GM23338 (cell line): ENCODE results near the gene HGS. TPM values are rescaled to one million over a fixed set of nuclear protein-coding genes. Genes with fewer than 3 reads are reported as not detected.
A peak's percentile ranks its signal among the peaks of the same experiment; 100 is the strongest.

Experiments
- ATAC-seq: fragments of 200-7000 bp; cut with Tn5 transposase; 3 replicates; pipeline ENCODE4 v1.9.1; 2020
- DNase-seq: peaks from one replicate; pipeline ENCODE4 v3.0.0-alpha.2; 2015; ENCODE audit warnings: low spot score
- H2AFZ ChIP-seq: fragments of 200-600 bp; sonication (generic); 2 replicates; pipeline ENCODE4 v1.8.0; 2016; ENCODE audit warnings: antibody characterized with exemption, mild to moderate bottlenecking, moderate library complexity
- H3F3A ChIP-seq: fragments of 200-600 bp; sonication (generic); replicated peaks from 2 replicates; pipeline ENCODE4 v1.8.0; 2017; ENCODE audit warnings: antibody characterized with exemption, mixed run types, low read depth
- H3K27ac ChIP-seq: fragments of 200-600 bp; sonication (generic); 2 replicates; pipeline ENCODE4 v1.6.1; 2016; ENCODE audit warnings: low read depth
- H3K27me3 ChIP-seq: fragments of 200-600 bp; sonication (generic); 2 replicates; pipeline ENCODE4 v1.8.0; 2016; ENCODE audit warnings: mild to moderate bottlenecking, mixed run types, moderate library complexity; ENCODE audit not compliant: insufficient read depth
- H3K36me3 ChIP-seq: fragments of 200-600 bp; sonication (generic); 2 replicates; pipeline ENCODE4 v1.8.0; 2016; ENCODE audit warnings: mild to moderate bottlenecking; ENCODE audit not compliant: insufficient read depth
- H3K4me1 ChIP-seq: fragments of 200-600 bp; sonication (generic); 2 replicates; pipeline ENCODE4 v1.8.0; 2016; ENCODE audit warnings: mild to moderate bottlenecking, moderate library complexity; ENCODE audit not compliant: insufficient read depth
- H3K4me2 ChIP-seq: fragments of 200-600 bp; sonication (generic); 2 replicates; pipeline ENCODE4 v1.7.1; 2017; ENCODE audit warnings: mixed run types
- H3K4me3 ChIP-seq: fragments of 200-600 bp; sonication (generic); 2 replicates; pipeline ENCODE4 v1.6.1; 2016; ENCODE audit warnings: mixed run types
- H3K79me2 ChIP-seq: fragments of 200-600 bp; sonication (generic); replicated peaks from 2 replicates; pipeline ENCODE4 v1.8.0; 2017; ENCODE audit warnings: mild to moderate bottlenecking; ENCODE audit not compliant: insufficient read depth
- H3K9me2 ChIP-seq: fragments of 200-600 bp; sonication (generic); 2 replicates; pipeline ENCODE4 v1.8.0; 2017; ENCODE audit not compliant: insufficient read depth
- H4K20me1 ChIP-seq: fragments of 200-600 bp; sonication (generic); replicated peaks from 2 replicates; pipeline ENCODE4 v1.8.0; 2017; ENCODE audit warnings: mild to moderate bottlenecking; ENCODE audit not compliant: insufficient read depth
- H3K27ac Mint-ChIP-seq: 2 replicates; pipeline ENCODE4 v1.8.0; 2020; ENCODE audit warnings: inconsistent platforms, mild to moderate bottlenecking, moderate library complexity, mixed read lengths
- H3K27me3 Mint-ChIP-seq: 3 replicates; pipeline ENCODE4 v1.8.0; 2022; ENCODE audit warnings: low read depth, mild to moderate bottlenecking, moderate library complexity, mixed read lengths, inconsistent platforms; ENCODE audit not compliant: insufficient read depth, poor library complexity
- H3K36me3 Mint-ChIP-seq: 3 replicates; pipeline ENCODE4 v1.8.0; 2021; ENCODE audit warnings: low read depth, mild to moderate bottlenecking, inconsistent platforms, moderate library complexity, mixed read lengths
- H3K4me1 Mint-ChIP-seq: 3 replicates; pipeline ENCODE4 v1.8.0; 2020; ENCODE audit warnings: mild to moderate bottlenecking, inconsistent platforms, mixed read lengths
- H3K4me3 Mint-ChIP-seq: 3 replicates; pipeline ENCODE4 v1.8.0; 2021; ENCODE audit warnings: moderate library complexity, mild to moderate bottlenecking, inconsistent platforms, mixed read lengths
- H3K9me3 Mint-ChIP-seq: 3 replicates; pipeline ENCODE4 v1.8.0; 2020; ENCODE audit warnings: moderate library complexity, mild to moderate bottlenecking, inconsistent platforms, mixed read lengths
- CREB1 ChIP-seq: fragments of 250-450 bp; sonication (Bioruptor Pico); IDR thresholded peaks from 2 replicates; pipeline ENCODE4 v1.5.0; 2020; ENCODE audit warnings: low read depth, mild to moderate bottlenecking, moderate library complexity
- EZH2 ChIP-seq: fragments of 200-600 bp; sonication (generic); IDR thresholded peaks from one replicate; pipeline ENCODE4 v1.8.0; 2017; ENCODE audit warnings: antibody characterized with exemption, mild to moderate bottlenecking, low read depth; ENCODE audit not compliant: unreplicated experiment
- NANOG ChIP-seq: IDR thresholded peaks from 2 replicates; pipeline ENCODE4 v1.6.1; 2016; ENCODE audit warnings: antibody characterized with exemption, borderline replicate concordance
- POLR2AphosphoS5 ChIP-seq: IDR thresholded peaks from 2 replicates; pipeline ENCODE4 v1.6.1; 2016; ENCODE audit warnings: antibody characterized with exemption, low read depth
- REST ChIP-seq: IDR thresholded peaks from one replicate; pipeline ENCODE4 v1.6.1; 2018; ENCODE audit warnings: antibody characterized with exemption; ENCODE audit not compliant: unreplicated experiment
- STAT1 ChIP-seq: IDR thresholded peaks from one replicate; pipeline ENCODE4 v1.6.1; 2016; ENCODE audit warnings: antibody characterized with exemption; ENCODE audit not compliant: unreplicated experiment
- ZNF114 ChIP-seq: fragments of 250-450 bp; sonication (Bioruptor Pico); IDR thresholded peaks from 2 replicates; pipeline ENCODE4 v1.5.0; 2020; ENCODE audit warnings: mild to moderate bottlenecking, moderate library complexity
- ZNF331 ChIP-seq: fragments of 250-450 bp; sonication (Bioruptor Pico); IDR thresholded peaks from 2 replicates; pipeline ENCODE4 v1.5.0; 2020; ENCODE audit warnings: low read depth, mild to moderate bottlenecking, moderate library complexity
- ZNF462 ChIP-seq: fragments of 250-450 bp; sonication (Bioruptor Pico); IDR thresholded peaks from 2 replicates; pipeline ENCODE4 v1.5.0; 2020; ENCODE audit warnings: mild to moderate bottlenecking, moderate library complexity
- polyA plus RNA-seq: library from polyadenylated mRNA; unstranded; fragments of >200 nt; fragmentation: Nextera tagmentation; extraction: Ambion mirVana; gene quantifications from 2 replicates; pipeline ENCODE4 v1.2.1, GENCODE V29; 2016
- total RNA-seq: library from RNA; depleted of rRNA; stranded (reverse); fragments of >200 nt; shearing (Covaris generic); gene quantifications from 2 replicates; pipeline ENCODE4 v1.2.3, GENCODE V29; 2014
- TF ChIP-seq, protein P1 (sequence below), 2 experiments: fragments of 200-600 bp in 1 of 2; sonication (generic) in 1 of 2; conservative IDR thresholded peaks; 2 replicates each; pipeline versions ENCODE4 v1.5.1 to v1.6.1; 2016 to 2017; ENCODE audit warnings: antibody characterized with exemption in 2 of 2, low read depth in 2 of 2, mild to moderate bottlenecking in 2 of 2, moderate library complexity in 1 of 2

The HGS gene
- total and polyA plus RNA-seq, 2 experiments from 2014 or later: 59.0 to 90.2 TPM

DNA sequence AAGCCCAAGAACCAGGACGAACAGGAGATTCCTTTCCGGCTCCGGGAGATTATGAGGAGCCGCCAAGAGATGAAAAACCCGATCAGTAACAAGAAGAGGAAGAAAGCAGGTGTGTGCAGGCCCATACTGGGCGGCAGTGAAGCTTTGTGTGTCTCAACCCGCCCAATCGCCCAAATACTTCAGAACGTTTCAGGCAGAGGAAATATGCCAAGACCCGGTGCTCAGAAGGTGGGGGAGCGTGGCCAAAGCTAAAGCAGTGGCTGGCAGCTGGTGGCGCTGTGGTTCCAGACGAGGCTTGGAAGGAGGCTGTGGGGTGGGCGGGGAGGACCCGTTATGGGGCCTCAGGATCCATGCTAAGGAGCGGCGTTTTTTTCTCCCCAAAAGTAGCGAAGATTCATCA, 16.1 kb upstream of the HGS start:
- Histone ChIP-seq H3K9me2 (no peaks in the 10 kb centered on the region), H4K20me1 (peaks cover 12% of the 10 kb centered on the region), H3F3A (peaks cover 27% of the 10 kb centered on the region), H3K27me3 (no peaks in the 10 kb centered on the region), H2AFZ (no peak overlapping the region), H3K4me1 (peaks cover 12% of the 10 kb centered on the region), H3K36me3 (peaks cover 17% of the 10 kb centered on the region), H3K27ac (peak overlapping the region; percentile 66; the same call in 1 of the 2 replicates), H3K4me2 (peak overlapping the region; percentile 99), H3K4me3 (peak overlapping the region; percentile 99), H3K79me2 (peaks cover 41% of the 10 kb centered on the region)
- DNase-seq (peak; percentile 63), ATAC-seq (peak; percentile 5; the same call in 1 of the 3 replicates)
- peaks cover 27% of the 10 kb centered on the region for H3K27me3 Mint-ChIP-seq
- H3K36me3 Mint-ChIP-seq: peaks cover 74% of the 10 kb centered on the region
- TF ChIP-seq, protein P1, sequence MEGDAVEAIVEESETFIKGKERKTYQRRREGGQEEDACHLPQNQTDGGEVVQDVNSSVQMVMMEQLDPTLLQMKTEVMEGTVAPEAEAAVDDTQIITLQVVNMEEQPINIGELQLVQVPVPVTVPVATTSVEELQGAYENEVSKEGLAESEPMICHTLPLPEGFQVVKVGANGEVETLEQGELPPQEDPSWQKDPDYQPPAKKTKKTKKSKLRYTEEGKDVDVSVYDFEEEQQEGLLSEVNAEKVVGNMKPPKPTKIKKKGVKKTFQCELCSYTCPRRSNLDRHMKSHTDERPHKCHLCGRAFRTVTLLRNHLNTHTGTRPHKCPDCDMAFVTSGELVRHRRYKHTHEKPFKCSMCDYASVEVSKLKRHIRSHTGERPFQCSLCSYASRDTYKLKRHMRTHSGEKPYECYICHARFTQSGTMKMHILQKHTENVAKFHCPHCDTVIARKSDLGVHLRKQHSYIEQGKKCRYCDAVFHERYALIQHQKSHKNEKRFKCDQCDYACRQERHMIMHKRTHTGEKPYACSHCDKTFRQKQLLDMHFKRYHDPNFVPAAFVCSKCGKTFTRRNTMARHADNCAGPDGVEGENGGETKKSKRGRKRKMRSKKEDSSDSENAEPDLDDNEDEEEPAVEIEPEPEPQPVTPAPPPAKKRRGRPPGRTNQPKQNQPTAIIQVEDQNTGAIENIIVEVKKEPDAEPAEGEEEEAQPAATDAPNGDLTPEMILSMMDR (conservative IDR thresholded peaks at IDR 0.05; ENCODE audit: low read depth in 2 of 2): peak; percentile 43 to 65
- TF ChIP-seq ZNF331 (CRISPR knock-in tag): no peak
- no peak for TF ChIP-seq STAT1
- peaks cover 25% of the 10 kb centered on the region for H3K4me1 Mint-ChIP-seq
- peak overlapping the region; percentile 70; the same call in 1 of the 2 replicates for H3K27ac Mint-ChIP-seq
- no peaks in the 10 kb centered on the region for H3K9me3 Mint-ChIP-seq
- H3K4me3 Mint-ChIP-seq: peak overlapping the region; percentile 98

GRCh38 chr17:81672504-81672903, 11.3 kb upstream of the HGS start:
- H3K4me1 ChIP-seq: peaks cover 3% of the 10 kb centered on the region; the same call in 1 of the 2 replicates
- no peaks in the 10 kb centered on the region for H3K9me3 Mint-ChIP-seq
- DNase-seq (no peak), ATAC-seq (no peak)
- H3K27me3 ChIP-seq: no peaks in the 10 kb centered on the region
- H3K9me2 ChIP-seq: no peaks in the 10 kb centered on the region
- no peak overlapping the region for H2AFZ ChIP-seq
- H3K36me3 Mint-ChIP-seq: peaks cover 72% of the 10 kb centered on the region
- H3K79me2 ChIP-seq: peaks cover 24% of the 10 kb centered on the region
- no peak overlapping the region for H3K27ac Mint-ChIP-seq
- no peak overlapping the region for H3K4me2 ChIP-seq
- H4K20me1 ChIP-seq: peaks cover 14% of the 10 kb centered on the region
- H3K36me3 ChIP-seq: peaks cover 24% of the 10 kb centered on the region
- peaks cover 29% of the 10 kb centered on the region for H3K27me3 Mint-ChIP-seq
- H3K4me3 Mint-ChIP-seq: no peak overlapping the region
- peaks cover 14% of the 10 kb centered on the region for H3K4me1 Mint-ChIP-seq
- peaks cover 27% of the 10 kb centered on the region for H3F3A ChIP-seq
- no peak overlapping the region for H3K27ac ChIP-seq
- H3K4me3 ChIP-seq: no peak overlapping the region
- TF ChIP-seq CREB1: no peak
- TF ChIP-seq POLR2AphosphoS5: no peak
- no peak for TF ChIP-seq REST
- TF ChIP-seq NANOG: no peak
- no peak for TF ChIP-seq ZNF114
- TF ChIP-seq EZH2: no peak
- no peak for TF ChIP-seq ZNF462 (CRISPR knock-in tag)
